GM18867 (cell line): Measurements from ENCODE around the gene SYCE1L.
A peak's percentile ranks its signal among the peaks of the same experiment; 100 is the strongest.

ENCODE experiments used
- ATAC-seq: cut with Tn5 transposase; IDR thresholded peaks from one replicate; pipeline ENCODE4 v1.9.1; 2021; ENCODE audit warnings: mild to moderate bottlenecking, moderate library complexity; ENCODE audit not compliant: unreplicated experiment

Gene SYCE1L

DNA sequence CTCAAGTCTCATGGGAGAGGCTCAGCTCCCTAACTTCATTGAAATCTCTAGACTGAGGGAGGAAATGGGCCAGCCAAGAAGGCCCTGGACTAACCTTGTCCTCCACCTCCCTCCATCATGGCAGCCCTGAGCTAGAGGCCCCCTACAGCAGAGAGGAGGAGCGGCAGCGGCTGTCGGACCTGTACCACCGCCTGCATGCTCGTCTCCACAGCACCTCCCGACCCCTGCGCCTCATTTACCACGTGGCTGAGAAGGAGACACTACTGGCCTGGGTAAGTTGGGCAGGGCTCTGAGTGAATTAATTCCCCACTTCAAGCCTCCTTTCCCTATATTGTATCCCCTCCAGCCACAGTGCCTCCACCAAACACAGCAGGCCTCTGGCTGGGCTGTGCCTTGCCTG is 3.8 kb upstream of the SYCE1L start:
- ATAC-seq: no peak

DNA sequence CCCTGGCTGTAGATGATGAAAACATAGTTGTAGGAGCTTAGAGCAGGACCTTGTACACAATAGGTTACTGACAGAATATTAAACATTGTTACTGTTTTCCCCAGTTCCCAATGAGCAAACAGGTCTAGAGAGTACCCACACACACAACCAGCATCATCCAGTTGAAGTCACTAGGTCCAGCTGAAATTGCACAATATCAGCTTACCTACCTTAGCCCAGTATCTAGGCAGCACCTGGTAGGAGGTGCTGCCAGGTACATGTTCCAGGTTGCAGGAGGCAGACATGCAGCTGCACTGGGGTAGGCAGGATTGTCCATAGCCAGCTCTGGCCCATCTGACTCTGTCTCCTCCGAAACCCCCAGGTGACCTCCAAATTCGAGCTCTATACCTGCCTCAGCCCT is 1.5 kb upstream of the SYCE1L start:
- ATAC-seq: no peak

- ATAC-seq: no peak
These were observed 7.3 kb downstream of the SYCE1L start for GRCh38 chr16:77206533-77206932.

DNA sequence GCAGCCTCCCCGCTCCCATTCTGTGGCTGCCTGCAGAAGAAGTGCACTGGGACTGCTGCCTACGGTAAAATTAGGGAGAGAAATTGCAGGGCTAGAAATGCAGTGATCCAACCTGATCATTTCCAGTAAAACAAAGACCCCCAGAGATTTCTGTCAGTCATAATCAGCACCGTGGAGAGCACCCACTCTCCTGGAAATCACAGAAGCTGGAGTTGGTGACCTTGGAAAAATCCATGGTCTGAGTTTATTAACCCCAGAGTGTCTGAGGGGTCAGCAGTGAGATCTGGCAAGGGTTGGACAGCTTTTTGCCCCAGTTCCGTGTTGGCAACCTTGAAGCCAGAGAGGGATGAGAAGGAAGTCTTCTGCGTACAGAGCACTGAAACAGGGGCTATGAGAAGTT is 7.8 kb downstream of the SYCE1L start:
- no peak for ATAC-seq

- ATAC-seq: no peak
These were observed 9.2 kb downstream of the SYCE1L start for GRCh38 chr16:77208382-77208781.

DNA sequence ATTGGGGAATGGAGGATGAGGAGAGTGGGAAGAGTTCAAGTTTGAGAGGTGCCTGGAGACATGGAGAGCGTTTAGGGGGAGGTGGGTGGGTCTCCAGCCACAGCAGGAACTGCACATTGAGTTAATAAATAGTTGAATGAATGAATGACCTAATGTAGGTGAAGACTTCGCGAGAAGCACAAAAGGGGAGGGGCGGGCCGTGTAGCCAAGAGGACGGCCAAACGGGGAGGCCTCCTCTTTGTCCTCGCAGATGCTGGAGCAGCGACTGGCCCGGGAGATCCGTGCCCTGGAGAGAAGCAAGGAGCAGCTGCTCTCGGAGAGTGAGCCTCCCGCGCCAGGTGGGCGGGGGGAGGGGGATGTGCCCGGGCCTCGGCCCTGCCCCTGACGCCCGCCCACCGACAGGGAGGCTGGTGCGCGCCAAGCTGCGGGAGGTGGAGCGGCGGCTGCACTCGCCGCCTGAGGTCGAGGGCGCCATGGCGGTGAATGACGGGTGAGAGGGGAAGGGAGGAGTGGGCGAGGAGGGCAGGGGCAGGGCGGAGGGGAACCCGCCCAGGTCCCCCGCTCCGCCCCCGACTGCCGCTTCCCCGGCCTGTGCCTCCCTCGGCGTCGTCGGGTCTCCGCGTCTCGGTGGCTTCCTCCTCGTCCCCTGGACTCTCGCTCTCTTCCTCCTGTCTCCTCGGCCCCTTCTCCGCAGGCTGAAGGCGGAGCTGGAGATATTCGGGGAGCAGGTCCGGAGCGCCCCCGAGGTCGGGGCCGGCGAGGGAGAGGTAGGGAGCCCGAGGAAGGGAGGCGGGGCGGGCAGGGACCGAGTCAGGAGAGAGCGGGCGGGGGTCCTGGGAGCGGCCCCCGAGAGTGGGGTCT is 12.9 kb downstream of the SYCE1L start:
- ATAC-seq: peak; percentile 68

- peak; percentile 67 for ATAC-seq
These were observed 13.7 kb downstream of the SYCE1L start for GRCh38 chr16:77212741-77213541.

- ATAC-seq: no peak
These were observed 14.4 kb downstream of the SYCE1L start for GRCh38 chr16:77213542-77214106.

DNA sequence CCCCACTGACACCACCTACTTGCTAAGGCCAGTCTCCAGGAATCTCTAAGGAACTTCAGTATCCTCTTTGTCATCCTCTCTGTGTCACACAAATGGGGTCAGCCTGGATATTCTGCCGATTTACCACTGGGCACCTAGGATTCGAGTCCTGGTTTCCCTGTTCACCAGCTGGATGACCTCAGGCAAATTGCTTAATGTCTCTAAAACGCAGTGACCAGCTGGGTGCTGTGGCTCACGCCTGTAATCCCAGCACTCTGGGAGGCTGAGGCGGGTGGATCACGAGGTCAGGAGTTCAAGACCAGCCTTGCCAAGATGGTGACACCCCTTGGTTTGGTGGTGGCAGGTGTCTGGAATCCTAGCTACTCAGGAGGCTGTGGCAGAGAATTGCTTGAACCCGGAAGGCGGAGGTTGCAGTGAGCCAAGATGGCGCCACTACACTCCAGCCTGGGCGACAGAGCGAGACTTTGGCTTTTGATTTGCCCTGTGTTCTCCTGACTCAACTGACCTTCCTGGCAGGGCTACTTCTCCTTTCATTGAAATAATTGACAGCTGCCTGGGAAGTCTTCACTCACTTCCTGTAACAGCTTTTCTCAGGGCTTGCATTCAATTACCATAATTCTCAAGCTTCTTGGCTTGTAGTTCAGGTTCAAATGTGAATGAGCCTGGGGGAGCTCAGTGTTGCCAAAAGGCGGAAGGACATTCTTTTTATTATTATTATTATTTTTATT is 15.4 kb downstream of the SYCE1L start:
- ATAC-seq: no peak

- ATAC-seq: no peak
These were observed 20.2 kb downstream of the SYCE1L start for GRCh38 chr16:77219437-77219836.

DNA sequence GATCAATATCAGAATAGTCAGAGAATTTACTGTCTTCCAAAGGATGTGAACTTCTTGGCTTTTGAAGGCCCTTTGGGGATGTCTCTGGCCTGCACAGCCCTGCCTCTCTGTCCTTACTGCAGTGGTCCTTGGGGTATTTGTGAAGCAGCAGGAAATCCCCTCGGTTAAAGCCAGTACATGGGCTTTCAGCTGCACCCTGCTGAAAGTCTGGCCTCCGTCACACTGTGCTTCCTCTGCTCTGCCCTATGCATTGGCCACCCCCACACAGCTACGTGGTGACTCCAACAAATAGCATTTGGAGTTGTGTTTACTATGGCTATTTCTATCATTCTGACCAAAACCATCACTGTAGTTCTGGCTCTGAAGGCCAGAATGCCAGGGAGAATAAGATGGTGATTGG is 21.2 kb downstream of the SYCE1L start:
- ATAC-seq: no peak

GRCh38 chr16:77221482-77221881 is 22.3 kb downstream of the SYCE1L start:
- ATAC-seq: no peak

- ATAC-seq: no peak
These were observed 24.0 kb downstream of the SYCE1L start for GRCh38 chr16:77223184-77223583.

GRCh38 chr16:77225182-77225581 is 26.0 kb downstream of the SYCE1L start:
- ATAC-seq: no peak

- peak; percentile 77 for ATAC-seq
These were observed 28.5 kb downstream of the SYCE1L start for GRCh38 chr16:77227745-77228144.

GRCh38 chr16:77231047-77231446 is 31.8 kb downstream of the SYCE1L start:
- no peak for ATAC-seq

- ATAC-seq: no peak
These were observed 34.8 kb downstream of the SYCE1L start for GRCh38 chr16:77233799-77234519.

GRCh38 chr16:77234611-77235010 is 35.4 kb downstream of the SYCE1L start:
- no peak for ATAC-seq

GRCh38 chr16:77236063-77236511 is 36.9 kb downstream of the SYCE1L start:
- ATAC-seq: peak; percentile 98

GRCh38 chr16:77238593-77238992 is 39.4 kb downstream of the SYCE1L start:
- ATAC-seq: no peak
